Neural progenitor cell (in vitro differentiated cells): Measurements from ENCODE around the gene ERICH4.

ENCODE experiments used
- EZH2 ChIP-seq: fragments of 200-600 bp; sonication (generic); IDR thresholded peaks from 2 replicates; pipeline ENCODE4 v1.6.1; 2017; ENCODE audit warnings: antibody characterized with exemption, mild to moderate bottlenecking, moderate library complexity
- TF ChIP-seq, protein P1 (sequence below): fragments of 200-600 bp; sonication (generic); IDR thresholded peaks from 2 replicates; pipeline ENCODE4 v1.5.1; 2017; ENCODE audit warnings: antibody characterized with exemption, mild to moderate bottlenecking

DNA sequence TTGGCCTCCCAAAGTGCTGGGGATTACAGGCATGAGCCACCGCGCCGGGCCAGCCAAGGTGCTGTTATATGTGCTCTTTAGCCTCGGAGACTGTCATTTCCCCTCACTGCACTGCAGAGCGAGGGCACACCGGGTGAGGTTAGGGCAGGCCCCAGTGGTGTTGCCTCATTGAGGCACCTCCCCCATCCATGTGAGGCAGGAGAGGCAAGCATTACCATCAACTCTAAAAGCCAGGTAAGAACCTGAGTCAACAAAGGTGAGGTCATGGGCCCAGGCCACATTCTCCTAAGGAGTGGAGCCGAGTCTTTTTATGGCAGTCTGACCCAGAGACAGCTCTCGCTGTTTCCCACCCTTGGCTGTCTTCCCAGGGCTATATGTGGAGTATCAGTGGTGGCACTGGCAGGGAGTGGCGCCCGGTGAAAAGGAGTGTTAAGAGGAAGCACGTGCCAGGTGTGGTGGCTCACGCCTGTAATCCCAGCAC lies 26.7 kb upstream of the ERICH4 start:
- TF ChIP-seq, protein P1, sequence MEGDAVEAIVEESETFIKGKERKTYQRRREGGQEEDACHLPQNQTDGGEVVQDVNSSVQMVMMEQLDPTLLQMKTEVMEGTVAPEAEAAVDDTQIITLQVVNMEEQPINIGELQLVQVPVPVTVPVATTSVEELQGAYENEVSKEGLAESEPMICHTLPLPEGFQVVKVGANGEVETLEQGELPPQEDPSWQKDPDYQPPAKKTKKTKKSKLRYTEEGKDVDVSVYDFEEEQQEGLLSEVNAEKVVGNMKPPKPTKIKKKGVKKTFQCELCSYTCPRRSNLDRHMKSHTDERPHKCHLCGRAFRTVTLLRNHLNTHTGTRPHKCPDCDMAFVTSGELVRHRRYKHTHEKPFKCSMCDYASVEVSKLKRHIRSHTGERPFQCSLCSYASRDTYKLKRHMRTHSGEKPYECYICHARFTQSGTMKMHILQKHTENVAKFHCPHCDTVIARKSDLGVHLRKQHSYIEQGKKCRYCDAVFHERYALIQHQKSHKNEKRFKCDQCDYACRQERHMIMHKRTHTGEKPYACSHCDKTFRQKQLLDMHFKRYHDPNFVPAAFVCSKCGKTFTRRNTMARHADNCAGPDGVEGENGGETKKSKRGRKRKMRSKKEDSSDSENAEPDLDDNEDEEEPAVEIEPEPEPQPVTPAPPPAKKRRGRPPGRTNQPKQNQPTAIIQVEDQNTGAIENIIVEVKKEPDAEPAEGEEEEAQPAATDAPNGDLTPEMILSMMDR = no peak
- no peak for TF ChIP-seq EZH2
